BE2C (cell line): ENCODE data around the gene PAX8.

ENCODE experiments used
- DNase-seq: peaks from one replicate; pipeline ENCODE4 v3.0.0-alpha.2; 2020
- H3K27me3 ChIP-seq: fragments of 250-450 bp; sonication (Bioruptor Pico); 2 replicates; pipeline ENCODE4 v1.5.1; 2020; ENCODE audit warnings: mild to moderate bottlenecking
- H3K36me3 ChIP-seq: fragments of 250-450 bp; sonication (Bioruptor Pico); 2 replicates; pipeline ENCODE4 v1.5.1; 2020; ENCODE audit warnings: mild to moderate bottlenecking
- H3K4me1 ChIP-seq: fragments of 250-450 bp; sonication (Bioruptor Pico); 2 replicates; pipeline ENCODE4 v1.5.1; 2020
- H3K4me3 ChIP-seq: 2 replicates; pipeline ENCODE4 v1.5.1; 2011; ENCODE audit warnings: low read depth, low read length
- H3K9me3 ChIP-seq: fragments of 250-450 bp; sonication (Bioruptor Pico); 2 replicates; pipeline ENCODE4 v1.5.1; 2020
- CTCF ChIP-seq: IDR thresholded peaks from 2 replicates; pipeline ENCODE4 v1.5.1; 2012; ENCODE audit warnings: mild to moderate bottlenecking, low read depth, low read length

The PAX8 gene

GRCh38 chr2:113229795-113230194 is 48.9 kb downstream of the PAX8 start:
- Histone ChIP-seq H3K4me3 (no peak overlapping the region), H3K27me3 (no peaks in the 10 kb centered on the region), H3K4me1 (no peaks in the 10 kb centered on the region), H3K36me3 (no peaks in the 10 kb centered on the region), H3K9me3 (no peaks in the 10 kb centered on the region)
- DNase-seq = no peak
- TF ChIP-seq CTCF = no peak

DNA sequence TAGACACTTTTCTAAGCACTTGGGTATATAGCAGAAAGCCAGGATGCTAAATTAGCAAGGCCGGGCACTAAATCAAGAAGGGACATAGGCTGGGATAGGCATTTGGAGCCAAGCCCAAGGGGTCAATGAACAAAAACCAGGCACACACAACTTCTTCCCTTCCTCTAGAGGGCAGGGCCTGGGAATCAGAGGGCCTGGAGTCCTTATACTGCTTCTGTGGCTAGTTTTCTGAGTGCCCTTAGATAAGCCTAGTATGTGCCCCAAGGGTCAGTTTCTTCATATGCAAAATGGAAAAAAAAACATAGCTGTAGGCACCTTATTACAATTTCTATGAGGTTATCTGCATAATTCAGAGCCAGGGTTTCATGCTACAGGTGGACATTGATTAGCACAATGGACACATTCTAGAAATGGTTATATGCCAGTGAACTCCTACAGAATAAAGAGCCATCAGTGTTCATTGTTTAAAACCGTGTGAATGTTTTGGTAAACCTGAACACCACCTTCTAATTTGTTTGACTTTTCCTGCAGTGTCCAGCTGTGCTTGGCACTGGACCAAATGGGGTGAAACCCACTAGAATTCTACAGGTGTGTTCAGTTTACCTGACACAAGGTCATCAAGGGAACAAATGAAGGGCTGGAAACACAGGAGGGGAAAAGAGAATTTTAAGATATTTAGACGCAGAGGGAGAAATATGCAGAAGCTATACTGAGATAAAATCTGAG is 49.6 kb downstream of the PAX8 start:
- no peak for DNase-seq
- Histone ChIP-seq H3K4me1 (no peaks in the 10 kb centered on the region), H3K4me3 (no peak overlapping the region), H3K36me3 (no peaks in the 10 kb centered on the region), H3K9me3 (no peaks in the 10 kb centered on the region), H3K27me3 (no peaks in the 10 kb centered on the region)
- TF ChIP-seq CTCF = no peak

- TF ChIP-seq CTCF = no peak
- no peak for DNase-seq
- no peaks in the 10 kb centered on the region for H3K36me3 ChIP-seq
- no peaks in the 10 kb centered on the region for H3K9me3 ChIP-seq
- no peak overlapping the region for H3K4me3 ChIP-seq
- H3K4me1 ChIP-seq = no peaks in the 10 kb centered on the region
- no peaks in the 10 kb centered on the region for H3K27me3 ChIP-seq
These were observed 50.4 kb downstream of the PAX8 start for GRCh38 chr2:113228351-113228750.

GRCh38 chr2:113227698-113228097 is 51.0 kb downstream of the PAX8 start:
- Histone ChIP-seq H3K27me3 (no peaks in the 10 kb centered on the region), H3K9me3 (no peaks in the 10 kb centered on the region), H3K4me1 (no peaks in the 10 kb centered on the region), H3K4me3 (no peak overlapping the region), H3K36me3 (no peaks in the 10 kb centered on the region)
- DNase-seq = no peak
- no peak for TF ChIP-seq CTCF

GRCh38 chr2:113227290-113227689 is 51.4 kb downstream of the PAX8 start:
- no peaks in the 10 kb centered on the region for H3K36me3 ChIP-seq
- H3K9me3 ChIP-seq = no peaks in the 10 kb centered on the region
- DNase-seq = no peak
- TF ChIP-seq CTCF = no peak
- no peaks in the 10 kb centered on the region for H3K27me3 ChIP-seq
- H3K4me3 ChIP-seq = no peak overlapping the region
- no peaks in the 10 kb centered on the region for H3K4me1 ChIP-seq

GRCh38 chr2:113226462-113226861 is 52.3 kb downstream of the PAX8 start:
- Histone ChIP-seq H3K36me3 (no peaks in the 10 kb centered on the region), H3K4me3 (no peak overlapping the region), H3K4me1 (no peaks in the 10 kb centered on the region), H3K9me3 (no peaks in the 10 kb centered on the region), H3K27me3 (no peaks in the 10 kb centered on the region)
- no peak for TF ChIP-seq CTCF
- no peak for DNase-seq
